Activated CD4-positive, alpha-beta memory T cell treated with anti-CD3 and anti-CD28 coated beads, Interleukin-2, amount 10 ng/mL, durations not matched to agents 7 days and 5 days (primary cell): ENCODE data around the gene POLR2M. TPM values are rescaled to one million over a fixed set of nuclear protein-coding genes. Genes with fewer than 3 reads are reported as not detected.

Experiments
- CTCF ChIA-PET: fragments of 350-600 bp; sonication (Branson Sonifier 250); formaldehyde crosslinking; loops from one replicate; lab custom pipeline; 2021; ENCODE audit warnings: antibody characterized with exemption, inconsistent platforms; lab: Charles Lee
- POLR2A ChIA-PET: fragments of 350-600 bp; sonication (Branson Sonifier 250); formaldehyde crosslinking; loops from one replicate; lab custom pipeline; 2021; ENCODE audit warnings: antibody characterized with exemption; lab: Charles Lee
- DNase-seq: peaks from one replicate; pipeline ENCODE4 v3.0.0-alpha.2; 2020
- H3K27ac Mint-ChIP-seq: one replicate; pipeline ENCODE4 v1.8.0; 2021; ENCODE audit warnings: mild to moderate bottlenecking, mixed read lengths
- H3K27me3 Mint-ChIP-seq: one replicate; pipeline ENCODE4 v1.8.0; 2021; ENCODE audit warnings: mixed read lengths
- H3K36me3 Mint-ChIP-seq: one replicate; pipeline ENCODE4 v1.8.0; 2021; ENCODE audit warnings: low read depth, mixed read lengths
- H3K4me1 Mint-ChIP-seq: one replicate; pipeline ENCODE4 v1.8.0; 2021; ENCODE audit warnings: mixed read lengths
- H3K4me3 Mint-ChIP-seq: one replicate; pipeline ENCODE4 v1.8.0; 2021; ENCODE audit warnings: mild to moderate bottlenecking, mixed read lengths
- H3K9me3 Mint-ChIP-seq: one replicate; pipeline ENCODE4 v1.8.0; 2021; ENCODE audit warnings: mixed read lengths
- total RNA-seq, 2 experiments: library from RNA; stranded (reverse); gene quantifications; one replicate each; pipeline ENCODE4 v1.2.3, GENCODE V29; 2021

The POLR2M gene
- total RNA-seq = 10 to 100 TPM; 70.6 to 71.0 TPM

- Mint-ChIP-seq H3K4me1 (peaks cover 73% of the 10 kb centered on the region), H3K9me3 (no peaks in the 10 kb centered on the region), H3K27ac (peak within 1 kb of the TSS; percentile 77), H3K36me3 (peaks cover 40% of the 10 kb centered on the region), H3K27me3 (no peaks in the 10 kb centered on the region), H3K4me3 (peak within 1 kb of the TSS; percentile 92)
- ChIA-PET POLR2A (interaction anchor here (0.6 to 2.3 kb wide), 23 partner anchors 9 to 1462 kb away, joined by 3 to 8 read pairs (median 3); no protein-coding TSS in a partner anchor), CTCF (interaction anchor here (0.7 to 3.0 kb wide), 12 partner anchors 11 to 1462 kb away, joined by 3 to 18 read pairs (median 4); no protein-coding TSS in a partner anchor)
- DNase-seq = peak; percentile 92
Measured at GRCh38 chr15:57706405-57707209, at the start of gene POLR2M. Gene POLR2M, plus strand, starts transcription at chr15:57706714. Its CDS starts 129 bp downstream, at chr15:57706843.

GRCh38 chr15:57657619-57658018 is 48.9 kb upstream of the POLR2M start:
- ChIA-PET CTCF (interaction anchor here (1.0 kb wide), 1 partner anchor 409 kb away, joined by 3 read pairs; no protein-coding TSS in a partner anchor), POLR2A (no interaction called here)
- peaks cover 7% of the 10 kb centered on the region for H3K27me3 Mint-ChIP-seq
- H3K27ac Mint-ChIP-seq = no peak overlapping the region
- no peaks in the 10 kb centered on the region for H3K4me1 Mint-ChIP-seq
- no peaks in the 10 kb centered on the region for H3K9me3 Mint-ChIP-seq
- no peak overlapping the region for H3K4me3 Mint-ChIP-seq
- DNase-seq = no peak
- H3K36me3 Mint-ChIP-seq = no peaks in the 10 kb centered on the region

- ChIA-PET CTCF (no interaction called here), POLR2A (interaction anchor here (1.6 kb wide), 1 partner anchor 44 kb away, joined by 4 read pairs; the partner anchor contains the start of gene POLR2M)
- DNase-seq = no peak
- no peak overlapping the region for H3K4me3 Mint-ChIP-seq
- H3K36me3 Mint-ChIP-seq = no peaks in the 10 kb centered on the region
- H3K9me3 Mint-ChIP-seq = no peaks in the 10 kb centered on the region
- H3K27ac Mint-ChIP-seq = no peak overlapping the region
- no peaks in the 10 kb centered on the region for H3K4me1 Mint-ChIP-seq
- H3K27me3 Mint-ChIP-seq = peaks cover 7% of the 10 kb centered on the region
Measured at GRCh38 chr15:57662091-57662744, 44.3 kb upstream of the POLR2M start.

- no peak overlapping the region for H3K4me3 Mint-ChIP-seq
- no peaks in the 10 kb centered on the region for H3K4me1 Mint-ChIP-seq
- ChIA-PET POLR2A (no interaction called here), CTCF (no interaction called here)
- peaks cover 7% of the 10 kb centered on the region for H3K27me3 Mint-ChIP-seq
- DNase-seq = no peak
- H3K36me3 Mint-ChIP-seq = no peaks in the 10 kb centered on the region
- H3K27ac Mint-ChIP-seq = no peak overlapping the region
- H3K9me3 Mint-ChIP-seq = no peaks in the 10 kb centered on the region
Measured at GRCh38 chr15:57662802-57663201, 43.7 kb upstream of the POLR2M start.

- no peak for DNase-seq
- H3K4me3 Mint-ChIP-seq = no peak overlapping the region
- H3K4me1 Mint-ChIP-seq = no peaks in the 10 kb centered on the region
- no peaks in the 10 kb centered on the region for H3K9me3 Mint-ChIP-seq
- H3K36me3 Mint-ChIP-seq = no peaks in the 10 kb centered on the region
- H3K27me3 Mint-ChIP-seq = peaks cover 7% of the 10 kb centered on the region
- H3K27ac Mint-ChIP-seq = no peak overlapping the region
- POLR2A ChIA-PET = no interaction called here
- CTCF ChIA-PET = no interaction called here
Measured at GRCh38 chr15:57663262-57663661, 43.3 kb upstream of the POLR2M start.

GRCh38 chr15:57665194-57665593 is 41.3 kb upstream of the POLR2M start:
- no peaks in the 10 kb centered on the region for H3K36me3 Mint-ChIP-seq
- no peaks in the 10 kb centered on the region for H3K4me1 Mint-ChIP-seq
- no peak overlapping the region for H3K4me3 Mint-ChIP-seq
- peaks cover 17% of the 10 kb centered on the region for H3K27me3 Mint-ChIP-seq
- H3K27ac Mint-ChIP-seq = no peak overlapping the region
- DNase-seq = no peak
- ChIA-PET POLR2A (interaction anchor here (1.1 kb wide), 1 partner anchor 42 kb away, joined by 4 read pairs; the partner anchor contains the start of gene POLR2M), CTCF (interaction anchor here (1.7 kb wide), 1 partner anchor 406 kb away, joined by 4 read pairs; no protein-coding TSS in a partner anchor)
- no peaks in the 10 kb centered on the region for H3K9me3 Mint-ChIP-seq

- Mint-ChIP-seq H3K27ac (no peak overlapping the region), H3K36me3 (no peaks in the 10 kb centered on the region), H3K9me3 (no peaks in the 10 kb centered on the region), H3K27me3 (peaks cover 21% of the 10 kb centered on the region), H3K4me1 (no peaks in the 10 kb centered on the region), H3K4me3 (no peak overlapping the region)
- DNase-seq = no peak
- CTCF ChIA-PET = interaction anchor here (1.7 kb wide), 1 partner anchor 405 kb away, joined by 4 read pairs; no protein-coding TSS in a partner anchor
- POLR2A ChIA-PET = interaction anchor here (1.1 kb wide), 1 partner anchor 41 kb away, joined by 4 read pairs; the partner anchor contains the start of gene POLR2M
Measured at GRCh38 chr15:57665939-57666338, 40.6 kb upstream of the POLR2M start.

- no peak for DNase-seq
- Mint-ChIP-seq H3K9me3 (no peaks in the 10 kb centered on the region), H3K27ac (no peak overlapping the region), H3K4me3 (no peak overlapping the region), H3K4me1 (no peaks in the 10 kb centered on the region), H3K27me3 (peaks cover 22% of the 10 kb centered on the region), H3K36me3 (no peaks in the 10 kb centered on the region)
- ChIA-PET CTCF (no interaction called here), POLR2A (no interaction called here)
Measured at GRCh38 chr15:57667171-57667849, 39.2 kb upstream of the POLR2M start.

GRCh38 chr15:57668016-57668415 is 38.5 kb upstream of the POLR2M start:
- Mint-ChIP-seq H3K9me3 (no peaks in the 10 kb centered on the region), H3K27ac (no peak overlapping the region), H3K36me3 (no peaks in the 10 kb centered on the region), H3K27me3 (peaks cover 28% of the 10 kb centered on the region), H3K4me3 (no peak overlapping the region), H3K4me1 (no peaks in the 10 kb centered on the region)
- DNase-seq = no peak
- ChIA-PET CTCF (no interaction called here), POLR2A (no interaction called here)

GRCh38 chr15:57671636-57672035 is 34.9 kb upstream of the POLR2M start:
- no peak overlapping the region for H3K4me3 Mint-ChIP-seq
- H3K36me3 Mint-ChIP-seq = no peaks in the 10 kb centered on the region
- POLR2A ChIA-PET = no interaction called here
- H3K27me3 Mint-ChIP-seq = peaks cover 33% of the 10 kb centered on the region
- DNase-seq = no peak
- CTCF ChIA-PET = interaction anchor here (1.1 kb wide), 1 partner anchor 36 kb away, joined by 3 read pairs; no protein-coding TSS in a partner anchor
- no peak overlapping the region for H3K27ac Mint-ChIP-seq
- H3K9me3 Mint-ChIP-seq = no peaks in the 10 kb centered on the region
- no peaks in the 10 kb centered on the region for H3K4me1 Mint-ChIP-seq

- CTCF ChIA-PET = interaction anchor here (0.9 to 1.0 kb wide), 2 partner anchors 19 to 31 kb away, joined by 3 read pairs; partner anchors contain the start of gene POLR2M
- no peak overlapping the region for H3K27ac Mint-ChIP-seq
- peaks cover 7% of the 10 kb centered on the region for H3K4me1 Mint-ChIP-seq
- H3K27me3 Mint-ChIP-seq = peaks cover 17% of the 10 kb centered on the region
- no peaks in the 10 kb centered on the region for H3K9me3 Mint-ChIP-seq
- no peaks in the 10 kb centered on the region for H3K36me3 Mint-ChIP-seq
- no peak overlapping the region for H3K4me3 Mint-ChIP-seq
- no peak for DNase-seq
- POLR2A ChIA-PET = no interaction called here
Measured at GRCh38 chr15:57675481-57676181, 30.9 kb upstream of the POLR2M start.

- no peak for DNase-seq
- H3K27me3 Mint-ChIP-seq = peaks cover 17% of the 10 kb centered on the region
- ChIA-PET POLR2A (no interaction called here), CTCF (interaction anchor here (1.0 kb wide), 1 partner anchor 30 kb away, joined by 3 read pairs; the partner anchor contains the start of gene POLR2M)
- no peak overlapping the region for H3K4me3 Mint-ChIP-seq
- H3K27ac Mint-ChIP-seq = no peak overlapping the region
- H3K9me3 Mint-ChIP-seq = no peaks in the 10 kb centered on the region
- H3K36me3 Mint-ChIP-seq = no peaks in the 10 kb centered on the region
- peaks cover 8% of the 10 kb centered on the region for H3K4me1 Mint-ChIP-seq
Measured at GRCh38 chr15:57676585-57676984, 29.9 kb upstream of the POLR2M start.
